Measurements from ENCODE around the gene SOX11. TPM values are rescaled to one million over a fixed set of nuclear protein-coding genes. Genes with fewer than 3 reads are reported as not detected.

SOX11 gene
- polyA plus RNA-seq, 1 donor (not counting 4 experiments of a cell fraction or from before 2014, with no cell fraction given), result not detected

DNA sequence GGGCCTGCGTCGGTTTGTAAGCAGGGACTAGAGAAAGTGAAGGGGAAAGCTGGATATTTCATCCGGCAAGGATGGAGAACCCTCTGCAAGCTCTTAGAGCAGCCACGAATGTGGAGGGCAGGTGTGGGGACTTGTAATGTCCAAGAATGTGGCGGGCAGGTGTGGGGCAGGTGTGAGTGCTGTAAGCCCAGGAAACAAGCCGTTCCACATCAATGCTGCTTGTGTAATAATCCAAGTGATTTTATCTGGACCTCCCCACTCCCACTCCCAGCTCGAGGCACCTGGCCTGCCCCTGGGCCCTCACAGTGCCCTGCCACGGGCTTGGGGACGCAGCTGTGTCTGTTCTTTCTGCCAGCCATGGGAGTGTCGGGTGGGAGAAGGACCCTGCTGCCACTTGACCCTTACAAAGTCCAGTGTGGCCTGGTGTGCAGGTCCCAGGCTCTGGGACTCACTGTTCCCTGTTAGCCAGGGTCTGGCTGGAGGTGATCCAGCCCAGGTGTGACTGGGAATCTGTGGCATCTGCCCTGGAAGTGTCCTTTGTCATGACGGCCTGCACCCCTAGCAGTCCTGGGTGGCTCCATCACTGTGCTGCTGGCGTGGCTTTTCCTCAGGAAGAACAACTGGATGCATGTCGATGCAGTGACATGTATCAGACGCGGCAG lies 42.8 kb downstream of the SOX11 start:
- Histone ChIP-seq H3K9me3 (ENCODE audit: control insufficient read depth, low read depth, low read length) (peaks cover 5% of the 10 kb centered on the region), H2AFZ (ENCODE audit: control insufficient read depth, low read length) (no peak overlapping the region), H3K4me1 (ENCODE audit: control insufficient read depth, extremely low read depth, insufficient read depth, low read length) (no peaks in the 10 kb centered on the region), H3K27me3 (ENCODE audit: control insufficient read depth, extremely low read depth, insufficient read depth, low read length) (no peaks in the 10 kb centered on the region), H3K79me2 (ENCODE audit: control insufficient read depth, insufficient read depth, low read length) (no peaks in the 10 kb centered on the region), H3K27ac (ENCODE audit: control insufficient read depth, insufficient read depth, low read length) (no peak overlapping the region), H3K9ac (ENCODE audit: control insufficient read depth, extremely low read depth, insufficient read depth, low read length) (no peak overlapping the region), H4K20me1 (ENCODE audit: control insufficient read depth, extremely low read depth, insufficient read depth, low read length) (no peaks in the 10 kb centered on the region), H3K36me3 (ENCODE audit: control insufficient read depth in 2 of 2, extremely low read depth in 1 of 2, insufficient read depth in 2 of 2, low read length in 2 of 2) (no peaks in the 10 kb centered on the region), H3K4me2 (ENCODE audit: control insufficient read depth, extremely low read depth, insufficient read depth, low read depth, low read length) (no peak overlapping the region), H3K9me1 (ENCODE audit: control insufficient read depth, extremely low read depth, insufficient read depth, low read length) (no peaks in the 10 kb centered on the region), H3K4me3 (ENCODE audit: control insufficient read depth in 2 of 3, extremely low read depth in 1 of 3, insufficient read depth in 2 of 3, low read depth in 1 of 3, low read length in 3 of 3) (no peak overlapping the region)
- no peak for DNase-seq (ENCODE audit: low read depth, low spot score)
- dilution Hi-C loops (cut with MboI; ENCODE audit: extremely low pct_ligation_motif_present, low sequenced_read_pairs), result no loop called here
- no peak for TF ChIP-seq EZH2 (IDR thresholded peaks at IDR 0.05; ENCODE audit: low read length)
- TF ChIP-seq, protein P1, sequence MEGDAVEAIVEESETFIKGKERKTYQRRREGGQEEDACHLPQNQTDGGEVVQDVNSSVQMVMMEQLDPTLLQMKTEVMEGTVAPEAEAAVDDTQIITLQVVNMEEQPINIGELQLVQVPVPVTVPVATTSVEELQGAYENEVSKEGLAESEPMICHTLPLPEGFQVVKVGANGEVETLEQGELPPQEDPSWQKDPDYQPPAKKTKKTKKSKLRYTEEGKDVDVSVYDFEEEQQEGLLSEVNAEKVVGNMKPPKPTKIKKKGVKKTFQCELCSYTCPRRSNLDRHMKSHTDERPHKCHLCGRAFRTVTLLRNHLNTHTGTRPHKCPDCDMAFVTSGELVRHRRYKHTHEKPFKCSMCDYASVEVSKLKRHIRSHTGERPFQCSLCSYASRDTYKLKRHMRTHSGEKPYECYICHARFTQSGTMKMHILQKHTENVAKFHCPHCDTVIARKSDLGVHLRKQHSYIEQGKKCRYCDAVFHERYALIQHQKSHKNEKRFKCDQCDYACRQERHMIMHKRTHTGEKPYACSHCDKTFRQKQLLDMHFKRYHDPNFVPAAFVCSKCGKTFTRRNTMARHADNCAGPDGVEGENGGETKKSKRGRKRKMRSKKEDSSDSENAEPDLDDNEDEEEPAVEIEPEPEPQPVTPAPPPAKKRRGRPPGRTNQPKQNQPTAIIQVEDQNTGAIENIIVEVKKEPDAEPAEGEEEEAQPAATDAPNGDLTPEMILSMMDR (optimal IDR thresholded peaks at IDR 0.05 in 1 of 3, IDR thresholded peaks at IDR 0.05 in 1 of 3, conservative IDR thresholded peaks at IDR 0.05 in 1 of 3; ENCODE audit: extremely low read depth in 1 of 3, insufficient read depth in 2 of 3, low read length in 3 of 3), result no peak
- FAIRE-seq, result no peak

- no peak overlapping the region for H3K4me3 ChIP-seq (ENCODE audit: control insufficient read depth in 2 of 3, extremely low read depth in 1 of 3, insufficient read depth in 2 of 3, low read depth in 1 of 3, low read length in 3 of 3)
- H3K79me2 ChIP-seq (ENCODE audit: control insufficient read depth, insufficient read depth, low read length), result no peaks in the 10 kb centered on the region
- no peak overlapping the region for H2AFZ ChIP-seq (ENCODE audit: control insufficient read depth, low read length)
- H3K9me3 ChIP-seq (ENCODE audit: control insufficient read depth, low read depth, low read length), result peaks cover 5% of the 10 kb centered on the region
- no peaks in the 10 kb centered on the region for H3K9me1 ChIP-seq (ENCODE audit: control insufficient read depth, extremely low read depth, insufficient read depth, low read length)
- no peaks in the 10 kb centered on the region for H3K36me3 ChIP-seq (ENCODE audit: control insufficient read depth in 2 of 2, extremely low read depth in 1 of 2, insufficient read depth in 2 of 2, low read length in 2 of 2)
- H3K9ac ChIP-seq (ENCODE audit: control insufficient read depth, extremely low read depth, insufficient read depth, low read length), result no peak overlapping the region
- dilution Hi-C loops (cut with MboI; ENCODE audit: extremely low pct_ligation_motif_present, low sequenced_read_pairs), result no loop called here
- no peak overlapping the region for H3K27ac ChIP-seq (ENCODE audit: control insufficient read depth, insufficient read depth, low read length)
- H4K20me1 ChIP-seq (ENCODE audit: control insufficient read depth, extremely low read depth, insufficient read depth, low read length), result no peaks in the 10 kb centered on the region
- H3K27me3 ChIP-seq (ENCODE audit: control insufficient read depth, extremely low read depth, insufficient read depth, low read length), result no peaks in the 10 kb centered on the region
- H3K4me2 ChIP-seq (ENCODE audit: control insufficient read depth, extremely low read depth, insufficient read depth, low read depth, low read length), result no peak overlapping the region
- no peak for DNase-seq (ENCODE audit: low read depth, low spot score)
- TF ChIP-seq EZH2 (IDR thresholded peaks at IDR 0.05; ENCODE audit: low read length), result no peak
- TF ChIP-seq, protein P1 (optimal IDR thresholded peaks at IDR 0.05 in 1 of 3, IDR thresholded peaks at IDR 0.05 in 1 of 3, conservative IDR thresholded peaks at IDR 0.05 in 1 of 3; ENCODE audit: extremely low read depth in 1 of 3, insufficient read depth in 2 of 3, low read length in 3 of 3), result no peak
- H3K4me1 ChIP-seq (ENCODE audit: control insufficient read depth, extremely low read depth, insufficient read depth, low read length), result no peaks in the 10 kb centered on the region
- no peak for FAIRE-seq
Observed at GRCh38 chr2:5735521-5735861, 43.3 kb downstream of the SOX11 start.

Data from keratinocyte (primary cell).